GM19324 (cell line): ENCODE data around the gene SYNPO2.

Experiments used
- ATAC-seq: cut with Tn5 transposase; IDR thresholded peaks from one replicate; pipeline ENCODE4 v1.9.1; 2021; ENCODE audit warnings: mild to moderate bottlenecking, moderate library complexity; ENCODE audit not compliant: unreplicated experiment, low FRiP score

Gene SYNPO2

GRCh38 chr4:118881512-118882146 is 7.0 kb upstream of the SYNPO2 start:
- ATAC-seq = no peak

GRCh38 chr4:118883861-118884260 is 4.8 kb upstream of the SYNPO2 start:
- ATAC-seq = no peak

DNA sequence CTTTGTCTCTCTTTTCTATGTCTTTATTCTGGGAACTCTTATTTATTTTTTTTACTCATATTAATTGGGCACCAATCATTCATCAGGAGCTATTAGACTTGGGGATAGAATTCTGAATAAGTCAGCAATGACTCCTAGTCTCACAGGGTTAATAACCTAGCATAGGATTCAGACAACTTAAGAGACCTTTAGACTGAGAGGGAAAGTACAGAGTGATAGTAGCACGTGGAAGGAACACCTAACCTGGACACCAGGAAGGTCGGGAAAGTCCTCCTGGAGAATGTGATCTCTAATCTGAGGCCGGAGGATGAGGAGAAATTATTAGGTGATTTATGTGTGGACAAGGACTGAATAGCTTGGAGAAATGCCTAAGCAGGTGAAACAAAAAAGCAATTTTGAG is 3.9 kb upstream of the SYNPO2 start:
- ATAC-seq = no peak

GRCh38 chr4:118889312-118889691 is 648 bp downstream of the SYNPO2 start:
- ATAC-seq = no peak

- no peak for ATAC-seq
These were observed 5.4 kb downstream of the SYNPO2 start for GRCh38 chr4:118894034-118894433.

GRCh38 chr4:118898221-118898620 is 9.6 kb downstream of the SYNPO2 start:
- ATAC-seq = no peak

- no peak for ATAC-seq
These were observed 10.1 kb downstream of the SYNPO2 start for GRCh38 chr4:118898684-118899138.

- no peak for ATAC-seq
These were observed 15.8 kb downstream of the SYNPO2 start for GRCh38 chr4:118904418-118904817.

DNA sequence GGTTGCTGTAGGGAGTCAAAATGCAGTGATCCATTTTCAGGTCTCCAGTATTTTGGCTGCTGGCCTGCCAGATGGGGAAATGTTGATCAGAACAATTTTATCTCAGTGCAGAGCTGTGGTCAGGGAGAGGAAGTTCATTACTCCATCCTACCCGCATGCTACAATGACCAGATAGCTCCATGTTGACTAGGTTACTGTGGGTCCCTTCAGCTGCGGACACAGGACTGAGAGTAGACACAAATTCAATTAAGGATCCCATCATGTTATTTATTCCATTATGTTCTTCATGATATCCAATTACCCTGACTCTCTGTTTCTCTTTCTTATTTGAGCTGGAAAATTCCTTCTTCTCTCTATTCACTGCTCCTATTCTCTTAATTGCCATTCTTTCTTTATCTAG is 16.3 kb downstream of the SYNPO2 start:
- ATAC-seq = no peak

DNA sequence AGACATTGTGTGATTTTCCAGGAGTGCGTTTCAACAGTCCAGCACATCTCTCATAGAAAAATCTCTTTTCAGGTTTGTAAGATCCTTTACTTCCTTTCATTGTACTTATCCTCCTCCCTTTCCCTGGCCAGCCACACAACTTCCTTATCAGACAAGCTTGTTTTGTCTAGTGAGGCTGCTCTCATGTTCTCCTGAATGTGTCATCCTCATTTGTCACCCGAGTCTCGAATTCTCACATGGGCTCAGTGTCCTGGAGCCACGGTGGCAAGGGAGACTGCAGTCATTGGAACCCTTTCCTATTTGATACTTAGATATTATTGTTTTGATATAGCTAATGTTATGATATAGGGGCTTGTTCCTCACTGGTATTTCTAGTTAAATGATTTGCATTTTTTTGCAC is 16.9 kb downstream of the SYNPO2 start:
- no peak for ATAC-seq

GRCh38 chr4:118909173-118909956 is 20.7 kb downstream of the SYNPO2 start:
- ATAC-seq = no peak

DNA sequence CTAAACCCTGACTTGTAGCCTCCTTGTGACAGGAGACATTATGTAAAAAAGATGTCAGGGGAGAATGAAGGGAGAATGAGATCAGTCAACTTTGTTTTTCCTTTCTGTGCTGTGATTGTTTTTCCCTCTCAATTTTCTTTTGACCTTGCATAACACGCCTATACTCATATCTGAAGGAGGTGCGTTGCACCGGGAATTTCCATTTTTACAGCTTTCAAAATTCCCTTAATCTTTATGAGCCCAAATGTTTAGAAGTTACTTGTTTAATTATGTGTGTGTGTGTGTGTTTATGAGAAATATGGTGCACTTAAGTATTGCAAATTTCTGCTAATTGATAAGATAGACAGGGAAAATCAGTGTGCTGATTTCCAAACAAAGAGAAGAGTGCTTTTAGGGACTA is 21.6 kb downstream of the SYNPO2 start:
- no peak for ATAC-seq

GRCh38 chr4:118911238-118911703 is 22.6 kb downstream of the SYNPO2 start:
- no peak for ATAC-seq

DNA sequence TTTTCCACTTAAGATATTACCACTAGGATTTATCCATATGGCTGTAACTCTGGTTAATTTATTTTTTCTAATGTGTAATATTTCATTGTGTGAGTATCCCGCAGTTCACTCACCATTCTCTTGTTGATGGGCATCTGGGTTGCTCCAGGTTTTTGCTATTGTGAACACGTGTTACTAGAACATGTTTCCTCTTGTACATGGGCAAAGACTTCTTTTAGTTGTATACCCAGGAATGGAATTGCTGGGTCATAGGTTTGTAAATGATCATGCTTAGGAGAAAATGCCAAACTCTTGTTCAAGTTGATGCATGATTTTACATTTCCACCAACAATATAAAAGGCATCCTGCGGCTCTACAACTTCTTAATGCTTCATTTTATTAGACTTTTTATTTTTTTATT is 26.8 kb downstream of the SYNPO2 start:
- no peak for ATAC-seq

- no peak for ATAC-seq
These were observed 28.1 kb downstream of the SYNPO2 start for GRCh38 chr4:118916691-118917289.

GRCh38 chr4:118917582-118917981 is 28.9 kb downstream of the SYNPO2 start:
- ATAC-seq = no peak

DNA sequence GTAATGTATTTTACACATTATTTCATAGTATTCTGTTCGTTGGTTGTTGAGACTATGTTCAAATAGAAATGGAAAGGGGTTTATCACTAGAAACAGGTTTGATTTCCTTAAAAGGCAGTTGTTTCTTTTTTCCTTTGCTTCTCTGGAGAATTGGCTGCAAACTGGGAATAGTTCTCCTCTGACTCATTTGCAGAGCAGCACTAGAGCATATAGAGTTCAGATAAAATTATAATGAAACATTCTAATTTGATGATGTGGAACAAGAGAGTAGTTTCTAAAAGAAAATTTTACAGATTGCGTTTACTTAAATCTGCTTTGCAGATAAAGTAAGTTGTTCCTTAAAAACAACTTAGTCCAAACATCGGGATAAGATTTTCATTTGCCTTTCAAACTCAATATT is 29.7 kb downstream of the SYNPO2 start:
- ATAC-seq = no peak

DNA sequence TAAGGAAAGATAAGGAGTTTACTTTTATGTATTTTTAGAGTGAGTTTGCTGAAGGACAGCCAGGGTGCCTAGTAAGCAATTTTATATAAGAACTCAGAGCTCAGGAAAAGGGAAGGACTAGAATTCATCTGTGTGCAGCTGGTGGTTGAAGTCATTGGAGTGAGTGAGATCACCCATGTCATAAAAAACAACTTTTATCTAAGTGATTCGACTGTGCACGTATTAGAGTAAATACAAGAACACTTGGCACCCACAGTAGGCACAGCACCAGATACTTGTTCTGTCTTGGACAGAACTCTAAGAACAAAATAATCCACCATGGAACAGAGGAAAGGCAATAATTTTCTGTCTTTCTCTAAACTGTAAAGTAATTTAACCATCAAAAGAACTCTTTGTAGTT is 31.6 kb downstream of the SYNPO2 start:
- no peak for ATAC-seq

- no peak for ATAC-seq
These were observed 33.1 kb downstream of the SYNPO2 start for GRCh38 chr4:118921786-118922185.

DNA sequence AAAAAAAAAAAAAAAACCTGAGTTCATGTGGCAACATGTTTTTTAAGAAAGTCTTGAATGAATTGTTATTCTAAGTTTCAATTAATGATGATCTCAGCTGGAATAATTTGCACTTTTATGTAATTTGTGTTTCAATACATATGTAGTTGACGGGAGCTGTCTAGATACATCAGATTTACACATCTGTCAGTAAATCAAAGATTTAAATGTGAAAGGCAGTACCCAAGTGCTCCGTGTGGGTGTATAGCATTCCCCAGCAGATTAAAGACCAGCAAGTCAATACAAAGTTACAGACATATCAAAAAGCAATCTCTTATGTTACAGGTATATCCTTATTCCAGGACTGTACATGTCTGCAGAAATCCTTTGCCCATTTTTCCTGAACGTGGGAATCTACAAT is 35.2 kb downstream of the SYNPO2 start:
- ATAC-seq = no peak

DNA sequence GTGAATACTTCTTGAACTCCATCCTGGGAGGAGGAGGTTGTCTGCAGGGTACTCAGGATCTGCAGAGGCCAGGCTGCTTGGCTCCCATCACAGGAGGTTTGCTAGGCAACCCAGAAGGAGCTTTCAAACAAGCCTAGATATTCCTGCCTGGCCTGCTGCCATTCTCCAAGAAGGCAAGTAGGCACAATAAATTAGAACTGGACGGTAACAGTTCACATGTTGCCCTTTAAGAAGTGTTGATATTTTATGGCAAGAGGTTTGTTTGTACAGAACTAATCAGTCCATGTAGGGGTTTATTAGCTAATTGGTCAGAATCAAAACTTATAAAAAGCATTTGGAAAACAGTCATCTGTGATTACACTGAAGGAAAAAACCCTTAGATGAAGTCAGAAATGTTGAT is 39.3 kb downstream of the SYNPO2 start:
- ATAC-seq = no peak

- no peak for ATAC-seq
These were observed 41.6 kb downstream of the SYNPO2 start for GRCh38 chr4:118930255-118930654.
